Aorta (tissue), 5 donors: Measurements from ENCODE around the gene XRCC1. TPM values are rescaled to one million over a fixed set of nuclear protein-coding genes. Genes with fewer than 3 reads are reported as not detected.

Experiments
- ATAC-seq: fragments of 200-7000 bp; cut with Tn5 transposase; one replicate; pipeline ENCODE4 v1.9.1; 2022; ENCODE audit warnings: moderate library complexity; ENCODE audit not compliant: low FRiP score
- DNase-seq, 2 donors: peaks; one replicate each; pipeline ENCODE4 v3.0.0-alpha.2; 2020
- H3K27ac ChIP-seq, 2 donors: one replicate each; pipeline ENCODE4 v1.5.1; 2013; ENCODE audit warnings: low read length in 2 of 2, mild to moderate bottlenecking in 2 of 2, moderate library complexity in 2 of 2, control low read depth in 1 of 2, inconsistent platforms in 1 of 2, low read depth in 1 of 2
- H3K27me3 ChIP-seq, 2 donors: one replicate each; pipeline ENCODE4 v1.6.1; 2013; ENCODE audit warnings: control low read depth in 1 of 2, low read length in 1 of 2, mild to moderate bottlenecking in 1 of 2, moderate library complexity in 1 of 2; ENCODE audit not compliant: insufficient read depth in 2 of 2, control insufficient read depth in 1 of 2
- H3K36me3 ChIP-seq, 2 donors: one replicate each; pipeline ENCODE4 v1.6.1; 2013; ENCODE audit warnings: control low read depth in 1 of 2, low read length in 1 of 2, mild to moderate bottlenecking in 1 of 2; ENCODE audit not compliant: insufficient read depth in 2 of 2, control insufficient read depth in 1 of 2
- H3K4me1 ChIP-seq, 2 donors: one replicate each; pipeline ENCODE4 v1.6.1; 2013; ENCODE audit warnings: low read length in 2 of 2, control low read depth in 1 of 2, mild to moderate bottlenecking in 1 of 2, moderate library complexity in 1 of 2; ENCODE audit not compliant: insufficient read depth in 2 of 2, control insufficient read depth in 1 of 2
- H3K4me3 ChIP-seq, 2 donors: one replicate each; pipeline ENCODE4 v1.5.1; 2013; ENCODE audit warnings: low read length in 2 of 2, control low read depth in 1 of 2, mild to moderate bottlenecking in 1 of 2
- H3K9me3 ChIP-seq: one replicate; pipeline ENCODE4 v1.6.1; 2013; ENCODE audit warnings: mild to moderate bottlenecking, low read length; ENCODE audit not compliant: control insufficient read depth
- WGBS, 2 donors: extraction: QIAGEN DNeasy Blood & Tissue Kit; methylation state at CpG; one replicate each; pipeline ENCODE4 v1.1.7; 2013; 5-methylcytosine and 5-hydroxymethylcytosine counted together
- intact Hi-C, 2 donors: fragments of 100-400 bp; cut with DNase I; formaldehyde crosslinking; loops; one replicate each; pipeline versions ENCODE4 v1.14.2 to v1.15.0; 2022
- polyA plus RNA-seq, 2 donors: library from polyadenylated mRNA; stranded (reverse); fragments of 200-250 nt; gene quantifications; one replicate each; pipeline ENCODE4 v1.2.3, GENCODE V29; 2013
- total RNA-seq, 2 donors: library from RNA; stranded (reverse); fragmentation: NEBNext Ultra II Directional; extraction: Animal tissue kit (Norgen Biotek cat#: 25700); gene quantifications; one replicate each; pipeline ENCODE4 v1.2.1, GENCODE V29; 2021
- donor health status: healthy with polysubstance abuse.
- donor health status: Bipolar disorder and iron deficiency.
- donor health status: DM: no; HTN: no; CAD: no.
- donor health status: DM: no; HTN: no; CAD: no.
- donor health status: DM: yes; HTN: yes; CAD: no.

The XRCC1 gene
- total and polyA plus RNA-seq, 4 donors, result 12.1 to 30.2 (median 24.8) TPM

DNA sequence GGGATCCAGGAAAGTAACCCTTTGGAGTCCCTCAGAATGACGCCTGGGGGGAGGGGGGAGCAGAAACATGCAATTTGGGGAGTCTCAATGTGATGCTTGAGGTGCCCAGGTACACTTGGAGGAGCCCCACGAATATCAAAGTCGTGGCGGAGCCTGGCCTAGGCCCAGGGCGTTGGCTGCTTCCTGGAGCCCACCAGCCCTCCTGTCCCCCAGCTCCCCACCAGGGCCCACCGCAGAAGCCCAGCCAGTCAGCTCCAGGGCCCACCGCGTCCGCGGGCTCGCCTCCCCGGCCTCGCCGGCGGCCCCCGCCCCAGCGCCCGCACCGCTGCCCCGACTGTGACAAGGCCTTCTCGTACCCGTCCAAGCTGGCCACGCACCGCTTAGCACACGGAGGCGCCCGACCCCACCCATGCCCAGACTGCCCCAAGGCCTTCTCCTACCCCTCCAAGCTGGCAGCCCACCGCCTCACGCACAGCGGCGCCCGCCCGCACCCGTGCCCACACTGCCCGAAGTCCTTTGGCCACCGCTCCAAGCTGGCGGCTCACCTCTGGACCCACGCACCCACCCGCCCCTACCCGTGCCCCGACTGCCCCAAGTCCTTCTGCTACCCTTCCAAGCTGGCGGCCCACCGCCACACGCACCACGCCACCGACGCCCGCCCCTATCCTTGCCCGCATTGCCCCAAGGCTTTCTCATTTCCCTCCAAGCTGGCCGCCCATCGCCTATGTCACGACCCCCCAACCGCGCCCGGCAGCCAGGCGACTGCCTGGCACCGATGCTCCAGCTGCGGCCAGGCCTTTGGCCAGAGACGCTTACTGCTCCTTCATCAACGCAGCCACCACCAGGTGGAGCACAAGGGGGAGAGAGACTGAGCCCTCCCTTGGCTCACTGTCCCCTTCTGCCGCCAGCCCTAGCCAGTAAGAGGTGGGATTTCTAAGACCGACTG is 40.2 kb downstream of the XRCC1 start:
- DNase-seq (peak; percentile 80 to 93), ATAC-seq (no peak)
- no peaks in the 10 kb centered on the region for H3K9me3 ChIP-seq
- no peak overlapping the region for H3K4me3 ChIP-seq
- no peaks in the 10 kb centered on the region for H3K27me3 ChIP-seq
- H3K4me1 ChIP-seq, result no peaks in the 10 kb centered on the region
- intact Hi-C loops, result loop anchor here (5.0 to 10.0 kb wide), 4 partner anchors 57 to 132 kb away; no protein-coding TSS in a partner anchor
- H3K27ac ChIP-seq, result peak overlapping the region; percentile 8 to 62
- 35 to 44% methylated on average over 49 to 62 of the region's 62 CpGs for WGBS, 2 donors
- H3K36me3 ChIP-seq, result no peaks in the 10 kb centered on the region

DNA sequence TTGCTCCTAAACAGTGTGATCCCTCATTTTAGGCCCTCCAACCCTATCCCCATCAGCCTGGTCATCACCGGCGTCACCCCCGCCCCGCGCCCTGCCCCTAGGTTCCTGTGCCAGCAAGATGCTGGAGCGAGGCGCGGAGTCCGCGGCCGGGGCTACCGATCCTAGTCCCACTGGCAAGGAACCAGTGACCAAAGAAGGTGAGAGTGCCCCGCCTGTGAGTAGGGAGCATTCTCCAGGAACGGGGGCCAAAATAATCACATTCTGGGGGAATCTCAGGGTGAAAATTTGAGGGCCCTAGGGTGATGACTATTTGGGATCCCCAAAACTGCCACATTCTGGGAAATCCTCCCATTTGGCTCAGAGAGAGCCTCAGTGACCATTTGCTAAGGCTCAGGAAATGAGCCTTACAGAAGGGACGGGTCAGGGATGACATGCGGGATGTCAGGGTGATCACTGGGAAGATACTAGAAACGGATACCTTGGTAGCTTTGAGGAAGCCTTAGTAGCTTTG is 41.0 kb downstream of the XRCC1 start:
- 4 to 6% methylated on average over 17 of the region's 17 CpGs for WGBS, 2 donors
- Histone ChIP-seq H3K4me1 (no peaks in the 10 kb centered on the region), H3K36me3 (no peaks in the 10 kb centered on the region), H3K27me3 (no peaks in the 10 kb centered on the region), H3K9me3 (no peaks in the 10 kb centered on the region), H3K27ac (peak overlapping the region; percentile 7 to 8), H3K4me3 (no peak overlapping the region)
- intact Hi-C loops, result loop anchor here (5.0 to 10.0 kb wide), 2 partner anchors 130 to 133 kb away; no protein-coding TSS in a partner anchor
- DNase-seq, result no peak
- no peak for ATAC-seq

DNA sequence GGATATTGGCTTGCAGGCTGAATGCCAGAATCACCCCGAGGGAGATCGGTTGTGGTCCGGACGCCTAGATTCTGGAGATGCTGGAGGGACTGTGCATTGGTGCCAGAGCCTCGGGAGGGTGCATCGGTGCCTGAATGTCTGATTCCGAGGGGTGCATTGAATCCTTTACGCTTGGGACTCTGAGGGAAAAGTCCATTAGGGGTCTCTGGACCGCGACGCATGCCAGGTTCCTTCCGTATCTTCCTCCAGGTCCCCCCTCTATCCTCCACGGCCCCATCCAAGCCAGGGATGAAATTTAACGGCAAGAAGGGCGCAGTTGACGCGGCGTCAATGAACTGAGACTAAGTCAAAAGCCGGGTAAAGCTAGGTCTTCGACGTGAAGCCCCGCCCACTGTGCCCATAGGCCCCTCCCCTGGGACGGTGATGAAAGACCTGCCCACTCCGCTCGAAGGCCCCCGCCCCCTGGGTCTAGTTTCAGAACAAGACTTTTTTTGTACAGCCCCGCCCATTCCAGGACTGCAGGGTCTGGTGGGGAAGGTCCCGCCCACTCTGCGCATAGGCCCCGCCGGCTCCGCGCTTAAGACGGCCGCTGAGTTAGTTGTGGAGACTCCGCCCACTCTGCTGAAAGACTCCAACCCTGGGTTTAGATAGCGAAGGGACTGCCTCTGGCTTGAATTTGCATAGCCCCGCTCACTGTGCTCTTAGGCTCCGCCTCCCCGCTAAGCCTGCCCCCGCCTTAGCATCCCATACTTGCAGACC is 41.6 kb downstream of the XRCC1 start:
- Histone ChIP-seq H3K4me3 (peak overlapping the region; percentile 2 to 54), H3K9me3 (no peaks in the 10 kb centered on the region), H3K27ac (peak overlapping the region in 1 of 2 donors; percentile 41), H3K36me3 (no peaks in the 10 kb centered on the region), H3K27me3 (no peaks in the 10 kb centered on the region), H3K4me1 (no peaks in the 10 kb centered on the region)
- ATAC-seq, result peak; percentile 93
- peak; percentile 99 to 100 for DNase-seq
- WGBS, 2 donors, result 0 to 1% methylated on average over 41 of the region's 41 CpGs
- intact Hi-C loops, result loop anchor here (2.0 to 10.0 kb wide), 3 partner anchors 63 to 134 kb away; partner anchors contain the start of genes IRGQ (in 1 of the 2) and ZNF576 (in 1 of the 2)

DNA sequence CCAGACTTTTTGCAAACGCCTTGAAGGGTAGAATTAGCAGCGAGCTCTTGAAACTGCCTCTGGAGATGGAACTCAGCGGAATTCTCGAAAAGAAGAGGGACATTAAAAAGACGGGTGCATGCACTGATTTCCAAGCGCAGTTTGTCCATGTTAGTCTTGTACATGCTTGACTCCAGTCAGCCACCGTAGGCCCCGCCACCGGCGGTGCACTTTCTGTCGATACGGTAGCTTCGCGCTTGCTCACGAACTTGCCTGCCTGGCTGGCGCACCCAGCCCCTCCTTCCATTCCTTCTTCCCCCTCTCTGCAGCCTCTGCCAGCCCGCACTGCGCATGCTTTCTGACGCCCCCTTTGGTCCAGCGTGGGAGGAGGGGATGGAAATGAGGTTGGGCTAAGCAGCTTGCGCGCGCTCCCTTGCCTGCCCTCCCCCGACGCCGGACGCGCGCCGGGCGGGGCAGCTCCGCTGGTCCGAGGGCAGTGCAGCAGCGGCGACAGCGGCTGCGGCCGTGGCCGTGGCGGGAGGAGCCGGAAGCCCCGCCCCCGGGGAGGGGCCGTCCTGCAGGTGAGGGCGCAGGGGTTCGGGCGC is 42.3 kb downstream of the XRCC1 start, which contains the start of gene ZNF575:
Gene ZNF575, plus strand, starts transcription at position 227 of the 584 bp plus-strand sequence. CDS start 1,235 bp downstream, outside the sequence.
- H3K4me3 ChIP-seq, result peak within 1 kb of the TSS; percentile 2 to 54
- 0 to 1% methylated on average over 47 of the region's 47 CpGs for WGBS, 2 donors
- DNase-seq (peak; percentile 94 to 95), ATAC-seq (peak; percentile 87)
- H3K9me3 ChIP-seq, result no peaks in the 10 kb centered on the region
- H3K4me1 ChIP-seq, result no peaks in the 10 kb centered on the region
- H3K27ac ChIP-seq, result peak within 1 kb of the TSS; percentile 23 to 41
- no peaks in the 10 kb centered on the region for H3K36me3 ChIP-seq
- intact Hi-C loops, result loop anchor here (2.0 to 10.0 kb wide), 3 partner anchors 64 to 134 kb away; partner anchors contain the start of genes IRGQ (in 1 of the 2) and ZNF576 (in 1 of the 2)
- H3K27me3 ChIP-seq, result no peaks in the 10 kb centered on the region

DNA sequence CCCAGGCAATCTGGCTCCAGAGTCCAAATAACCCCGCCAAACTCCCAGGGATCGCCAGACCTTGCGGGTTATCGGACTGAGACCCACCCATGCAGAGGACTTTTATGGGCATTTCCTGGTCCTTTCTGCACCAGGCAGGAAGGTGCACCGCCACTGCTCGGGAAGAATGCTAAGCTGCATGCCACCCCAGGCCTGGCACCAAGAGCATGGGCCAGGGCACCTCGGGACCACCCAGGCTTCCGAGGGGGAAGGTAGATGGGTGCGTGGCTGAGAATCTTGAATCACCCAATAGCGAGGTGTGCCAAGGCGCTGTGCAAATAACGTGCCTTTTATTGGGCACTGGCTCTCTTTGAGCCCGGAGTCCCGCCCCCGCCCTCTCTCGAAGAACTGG is 42.8 kb downstream of the XRCC1 start:
- intact Hi-C loops, result loop anchor here (2.0 to 10.0 kb wide), 3 partner anchors 64 to 135 kb away; partner anchors contain the start of genes IRGQ (in 1 of the 2) and ZNF576 (in 1 of the 2)
- no peaks in the 10 kb centered on the region for H3K9me3 ChIP-seq
- H3K4me3 ChIP-seq, result peak overlapping the region; percentile 2 to 8
- H3K27me3 ChIP-seq, result no peaks in the 10 kb centered on the region
- 0% methylated on average over 16 of the region's 16 CpGs for WGBS, 2 donors
- H3K4me1 ChIP-seq, result no peaks in the 10 kb centered on the region
- DNase-seq (peak; percentile 76 to 82), ATAC-seq (peak; percentile 2)
- H3K36me3 ChIP-seq, result no peaks in the 10 kb centered on the region
- peak overlapping the region; percentile 23 to 41 for H3K27ac ChIP-seq

DNA sequence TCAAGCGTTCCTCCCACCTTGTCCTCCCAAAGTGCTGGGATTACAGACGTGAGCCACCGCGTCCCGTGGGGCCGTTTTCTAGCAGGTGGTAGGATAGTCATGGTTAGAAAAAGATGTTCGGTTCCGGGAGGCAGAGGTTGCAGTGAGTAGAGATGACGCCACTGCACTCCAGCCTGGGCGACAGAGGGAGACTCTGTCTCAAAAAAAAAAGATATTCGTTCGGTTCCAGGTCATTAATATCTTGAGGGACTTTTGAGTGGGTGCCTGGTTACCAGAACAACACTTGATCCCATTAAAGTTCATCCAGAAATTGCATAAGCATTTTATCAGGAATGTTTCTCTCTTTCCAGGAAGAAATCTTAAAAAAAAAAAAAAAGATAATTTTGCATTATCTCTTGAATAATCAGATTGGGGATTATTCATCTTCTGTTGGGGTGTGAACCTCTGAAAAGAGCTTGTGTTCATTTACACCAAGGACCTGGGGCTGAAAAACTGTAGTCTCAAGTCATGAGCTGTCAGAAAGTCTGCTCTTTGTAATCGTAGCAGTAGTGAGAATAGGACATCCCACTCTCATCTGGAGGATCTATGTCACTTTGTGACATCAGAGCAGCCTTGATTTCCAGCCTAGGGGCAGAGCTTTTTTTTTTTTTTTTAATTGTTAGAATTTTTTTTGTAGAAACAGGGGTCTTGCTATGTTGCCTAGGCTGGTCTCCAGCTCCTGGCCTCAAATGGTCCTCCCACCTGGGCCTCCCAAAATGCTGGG is 47.3 kb downstream of the XRCC1 start:
- Histone ChIP-seq H3K9me3 (no peaks in the 10 kb centered on the region), H3K27me3 (no peaks in the 10 kb centered on the region), H3K4me1 (no peaks in the 10 kb centered on the region), H3K36me3 (no peaks in the 10 kb centered on the region), H3K27ac (peak overlapping the region in 1 of 2 donors; percentile 52), H3K4me3 (no peak overlapping the region)
- peak; percentile 72 for ATAC-seq
- intact Hi-C loops, result no loop called here
- 15 to 17% methylated on average over 13 of the region's 13 CpGs for WGBS, 2 donors
- DNase-seq, result peak in 1 of 2 donors; percentile 80

DNA sequence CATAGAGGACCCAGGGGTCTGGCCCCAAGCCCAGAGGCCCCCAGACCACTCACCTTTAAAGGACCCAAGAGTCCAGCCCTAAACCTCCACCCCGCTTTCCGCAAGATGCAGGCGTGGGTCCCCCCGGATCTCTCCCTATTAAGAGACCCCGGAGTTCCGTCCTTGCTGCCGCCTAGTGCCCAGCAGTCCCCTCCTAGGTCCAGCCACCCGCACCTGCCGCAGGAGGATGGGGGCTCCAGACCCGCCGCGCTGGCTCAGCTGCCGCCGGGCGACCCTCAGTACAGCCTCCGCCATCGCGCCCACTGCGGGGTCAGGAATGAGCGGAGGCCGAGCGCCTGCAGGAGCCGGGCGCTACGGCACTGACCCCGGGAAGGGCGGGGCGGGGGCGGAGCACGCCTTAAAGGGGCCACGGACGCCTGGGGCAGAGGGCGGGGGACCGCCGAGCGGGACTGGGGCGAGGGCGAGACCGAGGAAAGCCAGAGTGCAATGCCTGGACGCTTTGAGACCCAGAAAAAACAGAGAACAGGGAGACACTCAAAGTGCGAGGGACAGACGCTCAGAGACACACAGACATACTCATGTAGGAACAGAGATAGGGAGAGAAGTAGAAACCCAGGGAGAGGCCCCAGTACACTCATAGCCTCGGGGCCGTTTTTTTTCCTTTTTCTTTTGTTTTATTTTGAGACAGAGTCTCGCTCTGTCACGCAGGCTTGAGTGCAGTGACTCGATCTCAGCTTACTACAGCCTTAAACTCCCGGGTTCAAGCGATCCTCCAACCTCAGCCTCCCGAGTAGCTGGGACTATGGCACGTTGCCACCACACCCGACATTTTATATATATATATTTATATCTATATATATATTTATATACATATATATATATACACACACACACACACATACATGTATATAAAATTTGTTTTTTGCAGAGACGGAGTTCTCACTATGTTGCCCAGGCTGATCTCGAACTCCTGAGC is 48.2 kb downstream of the XRCC1 start, which contains the start of gene ETHE1:
Gene ETHE1, minus strand, starts transcription at position 318 of the 976 bp plus-strand sequence. Its CDS starts 24 bp downstream, at position 294.
- Histone ChIP-seq H3K27ac (peak within 1 kb of the TSS in 1 of 2 donors; percentile 92), H3K4me3 (peak within 1 kb of the TSS; percentile 80 to 95), H3K4me1 (no peaks in the 10 kb centered on the region), H3K36me3 (no peaks in the 10 kb centered on the region), H3K9me3 (no peaks in the 10 kb centered on the region), H3K27me3 (no peaks in the 10 kb centered on the region)
- ATAC-seq, result peak; percentile 94
- intact Hi-C loops, result no loop called here
- WGBS, 2 donors, result 2 to 4% methylated on average over 54 of the region's 54 CpGs
- peak; percentile 92 to 95 for DNase-seq
